AG09309 (cell line): Measurements from ENCODE around the gene ZFPL1.

Source experiments
- DNase-seq: peaks from one replicate; pipeline ENCODE4 v3.0.0-alpha.2; 2010; ENCODE audit warnings: low read depth
- H3K4me3 ChIP-seq: 2 replicates; pipeline ENCODE4 v1.5.1; 2011; ENCODE audit warnings: mild to moderate bottlenecking, low read depth, low read length, moderate library complexity; ENCODE audit not compliant: control insufficient read depth
- CTCF ChIP-seq: IDR thresholded peaks from 2 replicates; pipeline ENCODE4 v1.5.1; 2011; ENCODE audit warnings: mild to moderate bottlenecking, low read depth, low read length, inconsistent platforms; ENCODE audit not compliant: insufficient read depth, control insufficient read depth; ENCODE audit errors: missing control alignments

Gene ZFPL1

GRCh38 chr11:65096926-65097325 is 12.9 kb downstream of the ZFPL1 start:
- H3K4me3 ChIP-seq = peak overlapping the region; percentile 77
- DNase-seq = no peak
- no peak for TF ChIP-seq CTCF

GRCh38 chr11:65100674-65101350 is 16.8 kb downstream of the ZFPL1 start:
- DNase-seq = no peak
- TF ChIP-seq CTCF = no peak
- H3K4me3 ChIP-seq = no peak overlapping the region

- no peak overlapping the region for H3K4me3 ChIP-seq
- no peak for TF ChIP-seq CTCF
- no peak for DNase-seq
These were observed 18.4 kb downstream of the ZFPL1 start for GRCh38 chr11:65102142-65103095.

GRCh38 chr11:65103476-65103875 is 19.5 kb downstream of the ZFPL1 start:
- no peak for DNase-seq
- H3K4me3 ChIP-seq = no peak overlapping the region
- no peak for TF ChIP-seq CTCF

GRCh38 chr11:65104628-65105027 is 20.6 kb downstream of the ZFPL1 start:
- DNase-seq = no peak
- TF ChIP-seq CTCF = no peak

GRCh38 chr11:65107078-65107477 is 23.1 kb downstream of the ZFPL1 start:
- no peak for TF ChIP-seq CTCF
- DNase-seq = no peak
- H3K4me3 ChIP-seq = no peak overlapping the region

More at GRCh38 chr11:65104628-65105027, 20.6 kb downstream of the ZFPL1 start:
- no peak overlapping the region for H3K4me3 ChIP-seq
